ENCODE data around the gene ARHGAP6.

DNA sequence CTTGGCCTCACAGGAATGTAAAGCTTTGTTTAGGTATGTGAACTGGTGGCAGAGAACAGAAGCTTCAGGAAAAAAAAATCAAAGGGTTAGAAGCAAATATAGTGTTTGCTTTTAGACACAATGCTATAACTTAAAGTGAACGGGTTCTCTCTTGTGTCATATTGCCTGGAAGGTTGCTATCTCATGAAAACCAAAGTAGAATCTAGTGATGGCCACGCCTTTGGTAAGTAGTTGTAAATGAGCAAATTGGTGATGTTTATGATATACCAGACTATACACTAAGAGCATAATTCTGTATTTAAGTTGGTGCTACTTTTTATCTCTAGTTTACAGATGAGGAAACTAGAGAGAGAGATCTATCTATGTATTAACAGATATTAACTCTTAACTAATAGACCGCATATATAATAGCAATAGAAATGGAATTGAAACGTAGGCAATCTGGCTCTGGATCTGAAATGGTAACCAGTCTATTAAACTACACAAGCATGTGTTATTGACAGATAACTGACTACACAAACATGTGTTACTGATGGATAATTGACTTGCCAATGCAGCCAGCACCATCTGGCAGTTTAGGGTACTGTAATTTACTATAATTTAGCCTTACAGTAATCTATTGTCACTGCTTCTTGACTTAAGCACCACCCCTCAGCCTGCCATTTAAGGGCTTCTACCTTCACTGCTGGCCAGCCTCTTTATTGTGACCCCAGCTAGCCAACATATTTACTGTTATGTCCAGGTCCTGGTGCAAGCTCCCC, 513.7 kb downstream of the ARHGAP6 start:
- TF ChIP-seq ATAD3A (CRISPR knock-in tag; IDR thresholded peaks at IDR 0.05) (no peak), ZNF3 (CRISPR knock-in tag; IDR thresholded peaks at IDR 0.05) (no peak), RBM22 (optimal IDR thresholded peaks at IDR 0.05; ENCODE audit: low read length) (no peak), JUN (CRISPR knock-in tag; IDR thresholded peaks at IDR 0.05) (no peak), ZSCAN29 (CRISPR knock-in tag; conservative IDR thresholded peaks at IDR 0.05) (no peak), TCF12 (IDR thresholded peaks at IDR 0.05) (no peak), TCF12 (CRISPR knock-in tag; IDR thresholded peaks at IDR 0.05) (no peak), ZNF382 (CRISPR knock-in tag; IDR thresholded peaks at IDR 0.05; ENCODE audit: borderline replicate concordance) (no peak), NFE2L1 (CRISPR knock-in tag; IDR thresholded peaks at IDR 0.05; ENCODE audit: borderline replicate concordance) (no peak), ZNF350 (CRISPR knock-in tag; IDR thresholded peaks at IDR 0.05; ENCODE audit: borderline replicate concordance, low read depth) (no peak), SRF (IDR thresholded peaks at IDR 0.05; ENCODE audit: low read depth, low read length) (no peak), MAZ (IDR thresholded peaks at IDR 0.05; ENCODE audit: borderline replicate concordance, low read depth, low read length) (no peak), MAZ (CRISPR knock-in tag; IDR thresholded peaks at IDR 0.05; ENCODE audit: low read depth) (no peak)
- TF ChIP-seq, protein P1, sequence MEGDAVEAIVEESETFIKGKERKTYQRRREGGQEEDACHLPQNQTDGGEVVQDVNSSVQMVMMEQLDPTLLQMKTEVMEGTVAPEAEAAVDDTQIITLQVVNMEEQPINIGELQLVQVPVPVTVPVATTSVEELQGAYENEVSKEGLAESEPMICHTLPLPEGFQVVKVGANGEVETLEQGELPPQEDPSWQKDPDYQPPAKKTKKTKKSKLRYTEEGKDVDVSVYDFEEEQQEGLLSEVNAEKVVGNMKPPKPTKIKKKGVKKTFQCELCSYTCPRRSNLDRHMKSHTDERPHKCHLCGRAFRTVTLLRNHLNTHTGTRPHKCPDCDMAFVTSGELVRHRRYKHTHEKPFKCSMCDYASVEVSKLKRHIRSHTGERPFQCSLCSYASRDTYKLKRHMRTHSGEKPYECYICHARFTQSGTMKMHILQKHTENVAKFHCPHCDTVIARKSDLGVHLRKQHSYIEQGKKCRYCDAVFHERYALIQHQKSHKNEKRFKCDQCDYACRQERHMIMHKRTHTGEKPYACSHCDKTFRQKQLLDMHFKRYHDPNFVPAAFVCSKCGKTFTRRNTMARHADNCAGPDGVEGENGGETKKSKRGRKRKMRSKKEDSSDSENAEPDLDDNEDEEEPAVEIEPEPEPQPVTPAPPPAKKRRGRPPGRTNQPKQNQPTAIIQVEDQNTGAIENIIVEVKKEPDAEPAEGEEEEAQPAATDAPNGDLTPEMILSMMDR (CRISPR knock-in tag; IDR thresholded peaks at IDR 0.05): no peak
- TF ChIP-seq, protein P2, sequence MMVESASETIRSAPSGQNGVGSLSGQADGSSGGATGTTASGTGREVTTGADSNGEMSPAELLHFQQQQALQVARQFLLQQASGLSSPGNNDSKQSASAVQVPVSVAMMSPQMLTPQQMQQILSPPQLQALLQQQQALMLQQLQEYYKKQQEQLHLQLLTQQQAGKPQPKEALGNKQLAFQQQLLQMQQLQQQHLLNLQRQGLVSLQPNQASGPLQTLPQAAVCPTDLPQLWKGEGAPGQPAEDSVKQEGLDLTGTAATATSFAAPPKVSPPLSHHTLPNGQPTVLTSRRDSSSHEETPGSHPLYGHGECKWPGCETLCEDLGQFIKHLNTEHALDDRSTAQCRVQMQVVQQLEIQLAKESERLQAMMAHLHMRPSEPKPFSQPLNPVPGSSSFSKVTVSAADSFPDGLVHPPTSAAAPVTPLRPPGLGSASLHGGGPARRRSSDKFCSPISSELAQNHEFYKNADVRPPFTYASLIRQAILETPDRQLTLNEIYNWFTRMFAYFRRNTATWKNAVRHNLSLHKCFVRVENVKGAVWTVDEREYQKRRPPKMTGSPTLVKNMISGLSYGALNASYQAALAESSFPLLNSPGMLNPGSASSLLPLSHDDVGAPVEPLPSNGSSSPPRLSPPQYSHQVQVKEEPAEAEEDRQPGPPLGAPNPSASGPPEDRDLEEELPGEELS (CRISPR knock-in tag; IDR thresholded peaks at IDR 0.05): no peak

All from HepG2 (cell line).